Hematopoietic multipotent progenitor cell treated with erythropoietin and hydrocortisone succinate and interleukin-3 and kit ligand, for 17 days (in vitro differentiated cells): ENCODE results near the gene SLC25A41.
A peak's percentile ranks its signal among the peaks of the same experiment; 100 is the strongest.
"Not testable (repeated sequence)": the region's sequence is repeated elsewhere in the genome, so short reads cannot be mapped to it uniquely, and the experiment has no call there.

Experiments used
- DNase-seq: peaks from one replicate; pipeline ENCODE4 v3.0.0-alpha.2; 2015; ENCODE audit warnings: low spot score

Gene SLC25A41

GRCh38 chr19:6428692-6429418 is 4.7 kb downstream of the SLC25A41 start:
- not testable (repeated sequence) for DNase-seq

DNA sequence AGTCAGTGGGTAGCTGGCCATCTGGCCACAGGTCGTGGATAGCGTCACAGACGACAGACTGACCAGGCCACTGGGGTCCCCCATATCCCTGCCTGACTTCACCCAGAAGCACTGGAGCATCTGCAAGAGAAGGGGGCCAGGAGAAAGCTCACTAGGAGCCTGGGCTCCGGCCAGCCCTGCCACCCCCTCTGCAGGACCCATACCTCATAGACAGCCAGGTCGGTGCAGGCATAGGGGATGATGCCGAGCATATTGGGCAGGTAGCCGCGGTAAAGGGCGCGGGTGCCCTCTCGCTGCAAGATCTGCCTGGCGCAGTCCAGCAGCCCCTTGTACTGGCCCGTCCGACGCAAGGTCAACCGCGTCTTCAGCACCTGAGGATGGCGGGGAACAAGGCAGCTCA is 6.4 kb downstream of the SLC25A41 start:
- no peak for DNase-seq

- DNase-seq = peak; percentile 6
These were observed 7.6 kb downstream of the SLC25A41 start for GRCh38 chr19:6425732-6426620.

GRCh38 chr19:6424939-6425731 is 8.4 kb downstream of the SLC25A41 start:
- DNase-seq = peak; percentile 99

DNA sequence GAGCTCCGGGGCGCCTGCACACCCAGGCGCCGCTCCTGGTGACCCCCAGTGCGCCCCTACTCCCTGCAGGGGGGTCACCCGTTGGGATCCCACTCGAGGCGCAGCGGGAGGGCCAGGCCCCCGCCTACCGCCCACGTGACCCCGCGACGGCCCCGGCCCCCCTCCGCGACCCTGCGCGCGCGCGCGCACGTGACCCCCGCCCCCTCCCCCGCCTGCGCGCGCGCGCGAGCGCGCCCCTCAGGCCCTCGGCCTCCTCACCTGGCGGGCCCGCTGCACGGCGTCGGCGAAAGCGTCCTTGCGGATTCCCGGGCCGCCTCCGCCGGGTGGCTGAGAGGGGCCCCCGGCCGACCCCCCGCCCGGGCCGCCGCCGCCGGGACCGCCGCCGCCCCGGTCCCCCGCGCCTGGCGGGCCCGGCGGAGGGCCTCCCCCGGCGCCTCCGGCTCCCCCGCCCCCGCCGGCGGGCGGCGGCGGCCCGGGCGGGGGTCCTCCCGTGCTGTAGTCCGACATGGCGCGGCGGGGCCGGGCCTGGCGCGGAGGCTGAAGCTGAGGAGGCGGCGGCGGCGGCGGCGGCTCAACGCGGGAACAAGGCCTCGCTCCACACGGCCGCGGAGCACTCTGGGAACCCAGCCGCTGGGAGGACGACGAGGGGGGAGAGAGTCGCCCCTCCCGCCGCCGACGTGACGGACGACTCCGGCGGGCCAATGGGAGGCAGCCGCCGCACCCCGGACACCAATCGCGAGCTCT is 9.2 kb downstream of the SLC25A41 start, which contains the start of gene KHSRP:
Gene KHSRP, minus strand, starts transcription at position 617 of the 744 bp plus-strand sequence. Its CDS starts 110 bp downstream, at position 507.
- DNase-seq = peak; percentile 32

DNA sequence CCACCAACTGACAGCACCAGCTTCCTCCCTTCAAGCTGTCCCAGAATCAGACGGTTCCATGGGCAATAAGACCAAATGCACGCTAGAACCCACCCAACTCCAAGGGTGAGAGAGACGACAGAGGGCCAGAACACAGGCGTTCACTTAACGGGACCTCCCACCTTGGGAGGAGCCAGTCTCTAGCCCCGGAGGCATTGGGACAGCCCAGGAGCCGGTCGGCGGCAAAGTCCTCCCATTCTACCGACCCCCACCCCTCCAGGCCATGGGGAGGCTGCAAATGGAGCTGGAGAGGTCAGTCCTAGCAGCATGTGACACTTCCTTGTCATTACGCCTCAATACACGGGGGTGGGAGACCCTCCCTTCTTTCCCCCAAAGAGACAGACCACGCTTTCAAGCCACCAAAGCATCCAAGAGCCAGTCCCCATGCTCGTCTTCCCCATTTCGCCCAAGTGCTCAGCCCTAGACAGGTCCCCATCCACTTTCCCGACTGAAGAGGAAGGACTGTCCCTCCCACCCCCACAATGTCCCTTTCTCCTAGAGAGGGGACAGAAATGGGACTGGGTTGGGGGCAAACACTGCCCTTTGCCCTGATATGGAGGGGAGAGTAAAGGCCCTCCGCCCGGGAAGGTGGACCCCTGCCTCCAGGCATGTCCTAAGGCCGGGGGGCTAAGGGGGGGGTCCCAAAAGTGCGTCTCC is 9.9 kb downstream of the SLC25A41 start:
- DNase-seq = peak; percentile 15

DNA sequence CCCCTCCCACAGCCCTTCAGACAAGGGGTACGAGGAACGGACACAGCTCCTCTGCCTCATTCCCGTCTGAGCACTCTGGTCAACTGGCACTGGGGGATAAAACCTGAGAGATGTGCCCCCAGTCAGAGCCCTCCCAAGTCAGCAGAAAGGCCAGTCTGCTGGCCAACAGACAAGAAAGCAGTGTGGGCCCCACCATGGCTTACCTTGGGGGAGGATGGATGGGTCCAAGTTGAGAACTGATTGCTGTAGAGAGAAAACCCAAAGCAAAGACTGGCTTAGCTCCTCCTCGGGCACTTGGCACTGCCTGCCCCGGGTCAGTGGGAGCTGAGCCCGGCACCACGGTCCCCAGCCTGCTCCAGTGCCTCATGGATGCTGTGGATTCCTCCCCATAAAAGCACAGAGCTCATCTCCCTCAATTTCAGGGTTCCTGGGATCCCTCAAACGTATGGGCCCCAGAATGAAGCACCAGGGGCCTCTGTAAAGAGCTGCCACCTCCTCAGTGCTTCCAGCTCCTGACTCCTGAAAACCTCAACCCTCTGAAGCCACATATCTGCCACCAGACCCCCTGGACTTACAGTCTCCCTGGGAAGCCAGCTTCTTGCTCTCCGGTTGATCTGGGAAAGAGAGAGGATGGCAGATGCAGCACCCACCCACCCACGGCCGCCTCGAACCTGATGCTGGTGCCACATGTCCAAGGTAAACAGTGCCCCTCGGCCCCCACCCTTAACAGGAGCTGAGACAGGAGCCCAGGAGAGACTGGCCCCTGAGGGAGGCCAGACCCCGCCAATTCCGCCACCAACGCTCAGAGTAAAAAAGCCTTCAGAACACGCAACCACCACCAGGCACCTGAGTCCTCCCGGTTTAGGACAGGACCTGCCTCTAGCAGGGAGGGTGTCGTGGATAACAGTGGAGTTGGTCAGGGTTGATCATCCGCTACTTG is 12.2 kb downstream of the SLC25A41 start:
- no peak for DNase-seq

DNA sequence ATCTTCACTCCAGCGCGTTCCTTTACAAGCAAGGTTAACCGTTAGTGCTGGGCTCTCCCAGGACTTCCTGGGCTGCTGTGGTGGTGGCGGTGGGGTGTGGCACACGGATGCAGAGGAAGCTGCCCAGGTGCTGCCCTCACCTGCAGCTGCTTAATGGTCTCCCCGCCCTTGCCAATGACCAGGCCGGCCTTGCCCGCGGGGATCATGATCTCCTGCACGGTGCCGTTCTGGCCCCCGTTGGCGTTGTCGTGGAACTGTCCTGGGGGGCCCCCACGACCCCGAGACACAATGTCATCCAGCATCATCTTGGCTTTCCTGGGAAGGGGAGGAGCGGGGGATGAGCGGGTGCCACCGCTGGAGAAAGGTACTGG is 15.0 kb downstream of the SLC25A41 start:
- no peak for DNase-seq

- no peak for DNase-seq
These were observed 15.6 kb downstream of the SLC25A41 start for GRCh38 chr19:6417713-6418561.

DNA sequence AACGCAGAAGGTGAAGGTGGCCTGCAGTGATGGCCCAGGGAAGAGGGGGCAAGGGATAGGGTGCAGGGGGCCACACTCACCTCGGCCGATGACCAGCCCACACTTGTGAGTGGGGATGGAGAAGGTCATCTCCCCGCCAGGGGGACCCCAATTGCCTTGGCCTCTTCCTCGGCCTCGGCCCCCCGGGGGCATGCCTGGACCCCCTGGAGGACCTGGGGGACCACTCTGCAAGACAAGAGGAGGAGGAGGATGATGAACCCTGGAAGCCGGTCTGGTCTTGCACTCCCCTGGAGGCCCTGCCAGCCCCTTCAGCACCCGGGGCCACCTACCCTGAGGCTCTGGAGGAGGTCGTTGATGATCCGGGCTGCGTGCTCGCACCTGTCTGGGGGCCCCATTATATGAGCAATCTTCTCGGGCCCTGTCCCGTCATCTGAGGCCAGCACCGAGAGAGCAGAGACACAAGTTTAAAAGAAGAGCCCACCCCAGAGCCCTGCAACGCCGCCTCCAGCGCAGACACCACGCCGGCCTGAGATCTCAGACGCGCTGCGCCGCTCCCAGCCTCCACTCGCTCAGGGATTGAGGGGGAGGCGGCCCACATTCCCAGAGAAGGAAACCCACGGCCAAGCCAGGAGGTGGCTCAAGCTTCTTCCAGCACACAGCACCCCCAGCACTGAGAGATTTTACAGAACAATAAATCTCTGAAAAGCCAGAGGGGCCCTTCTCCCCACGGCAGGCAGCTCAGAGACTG is 16.7 kb downstream of the SLC25A41 start:
- no peak for DNase-seq

- no peak for DNase-seq
These were observed 17.9 kb downstream of the SLC25A41 start for GRCh38 chr19:6415591-6416190.

DNA sequence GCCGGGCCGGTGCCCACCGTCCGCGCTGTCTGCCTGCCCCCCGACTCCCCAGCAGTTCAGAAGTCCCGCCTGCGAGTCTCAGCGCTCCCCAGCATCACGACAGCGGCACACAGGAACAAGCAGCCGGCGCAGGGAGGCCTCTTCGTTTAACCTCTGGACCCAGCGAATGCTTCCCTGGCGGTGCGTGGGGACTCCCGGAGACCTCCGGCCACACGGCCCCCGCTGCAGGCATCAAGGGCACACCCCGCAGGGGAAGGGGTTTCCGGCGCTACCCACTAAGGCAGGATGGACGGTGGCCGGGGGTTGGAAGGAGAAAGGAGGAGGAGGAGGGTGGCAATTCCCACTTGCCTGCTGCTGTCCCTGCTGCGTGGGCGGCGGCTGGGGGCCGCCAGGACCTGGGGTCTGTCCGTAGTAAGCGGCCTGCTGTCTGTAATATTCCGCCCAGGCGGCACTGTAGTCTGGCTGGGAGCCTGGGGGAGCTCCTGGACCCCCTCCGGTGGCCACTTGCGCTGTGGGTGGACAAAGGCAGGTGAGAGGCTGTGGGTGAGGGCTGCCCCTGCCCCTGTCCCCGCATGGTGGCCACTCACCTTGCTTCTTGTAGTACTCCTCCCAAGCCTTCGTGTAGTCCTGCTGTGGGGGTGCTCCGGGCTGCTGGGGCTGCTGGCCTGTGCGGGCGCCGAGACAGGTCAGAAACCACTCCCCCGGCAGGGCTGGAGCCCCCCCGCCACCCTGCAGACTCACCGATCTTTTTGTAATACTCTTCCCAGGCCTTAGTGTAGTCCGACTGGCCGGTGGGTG is 18.6 kb downstream of the SLC25A41 start:
- DNase-seq = no peak

- DNase-seq = no peak
These were observed 19.6 kb downstream of the SLC25A41 start for GRCh38 chr19:6413721-6414643.

GRCh38 chr19:6413291-6413690 is 20.3 kb downstream of the SLC25A41 start:
- DNase-seq = no peak

GRCh38 chr19:6412447-6413091 is 21.0 kb downstream of the SLC25A41 start:
- DNase-seq = peak; percentile 16
